ENCODE measurements around the gene PRODH2. TPM values are rescaled to one million over a fixed set of nuclear protein-coding genes. Genes with fewer than 3 reads are reported as not detected.

Gene PRODH2
- total RNA-seq, 1 experiment from 2014 or later: 0.44 TPM

DNA sequence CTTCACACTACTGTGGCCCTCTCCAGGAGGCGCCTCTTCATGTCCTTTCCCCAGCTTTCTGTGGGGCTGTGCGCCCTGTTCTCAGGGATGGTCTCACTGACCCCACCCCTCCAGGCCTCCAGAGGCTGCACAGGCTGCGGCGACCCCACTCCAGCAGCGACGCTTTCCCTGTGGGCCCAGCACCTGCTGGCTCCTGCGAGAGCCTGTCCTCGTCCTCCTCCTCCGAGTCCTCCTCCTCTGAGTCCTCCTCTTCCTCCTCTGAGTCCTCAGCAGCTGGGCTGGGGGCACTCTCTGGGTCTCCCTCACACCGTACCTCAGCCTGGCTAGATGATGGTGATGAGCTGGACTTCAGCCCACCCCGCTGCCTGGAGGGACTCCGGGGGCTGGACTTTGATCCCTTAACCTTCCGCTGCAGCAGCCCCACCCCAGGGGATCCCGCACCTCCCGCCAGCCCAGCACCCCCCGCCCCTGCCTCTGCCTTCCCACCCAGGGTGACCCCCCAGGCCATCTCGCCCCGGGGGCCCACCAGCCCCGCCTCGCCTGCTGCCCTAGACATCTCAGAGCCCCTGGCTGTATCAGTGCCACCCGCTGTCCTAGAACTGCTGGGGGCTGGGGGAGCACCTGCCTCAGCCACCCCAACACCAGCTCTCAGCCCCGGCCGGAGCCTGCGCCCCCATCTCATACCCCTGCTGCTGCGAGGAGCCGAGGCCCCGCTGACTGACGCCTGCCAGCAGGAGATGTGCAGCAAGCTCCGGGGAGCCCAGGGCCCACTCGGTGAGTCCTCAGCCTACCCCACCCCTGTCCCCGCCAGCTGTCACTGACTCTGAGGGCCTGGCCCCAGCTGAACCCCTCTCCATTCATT lies 26.1 kb downstream of the PRODH2 start:
- no peaks in the 10 kb centered on the region for H3K9me3 ChIP-seq (ENCODE audit: control insufficient read depth in 1 of 2, insufficient read depth in 1 of 2, low read depth in 1 of 2, low read length in 2 of 2)
- no peak overlapping the region for H3K9ac ChIP-seq (ENCODE audit: low read length)
- H3K4me1 ChIP-seq (ENCODE audit: control insufficient read depth in 1 of 2, insufficient read depth in 2 of 2, low read length in 2 of 2): no peaks in the 10 kb centered on the region
- ChIA-PET CTCF (no interaction called here), POLR2A (no interaction called here), RAD21 (ENCODE audit: low non-redundant PET in 1 of 2, low total read pairs in 2 of 2, uncharacterized antibody in 2 of 2, unreplicated experiment in 2 of 2) (no interaction called here)
- H3K36me3 ChIP-seq (ENCODE audit: control insufficient read depth in 1 of 2, insufficient read depth in 2 of 2, low read length in 2 of 2): peaks cover 0 to 2% of the 10 kb centered on the region in 2 experiments; a peak in 1 of 4 replicates
- no peaks in the 10 kb centered on the region for H3K79me2 ChIP-seq (ENCODE audit: insufficient read depth, low read length)
- BruUV-seq (replicated peaks): no TSS peak
- H3K4me3 ChIP-seq (replicated peaks in 1 of 2; ENCODE audit: low read depth in 1 of 2, low read length in 2 of 2): no peak overlapping the region
- no peaks in the 10 kb centered on the region for H4K20me1 ChIP-seq (ENCODE audit: insufficient read depth)
- no peaks in the 10 kb centered on the region for H3K9me2 ChIP-seq (ENCODE audit: insufficient read depth)
- no peak for ATAC-seq
- no peak overlapping the region for H2AFZ ChIP-seq (ENCODE audit: low read depth, low read length, poor library complexity, severe bottlenecking)
- DNase-seq (ENCODE audit: low read depth, low spot score): no peak
- H3K27ac ChIP-seq (ENCODE audit: low read depth, low read length): no peak overlapping the region
- TF ChIP-seq CBX3 (IDR thresholded peaks at IDR 0.05; ENCODE audit: low read depth) (no peak), EZH2phosphoT487 (IDR thresholded peaks at IDR 0.05; ENCODE audit: borderline replicate concordance) (no peak), TCF7L2 (IDR thresholded peaks at IDR 0.05; ENCODE audit: borderline replicate concordance, extremely low read depth, insufficient read depth, insufficient read length) (no peak)
- H3K27me3 ChIP-seq (ENCODE audit: insufficient read depth, low read length): no peaks in the 10 kb centered on the region
- no peak overlapping the region for H3K4me2 ChIP-seq (ENCODE audit: low read length)
- intact Hi-C loops (cut with micrococcal nuclease): no loop called here

DNA sequence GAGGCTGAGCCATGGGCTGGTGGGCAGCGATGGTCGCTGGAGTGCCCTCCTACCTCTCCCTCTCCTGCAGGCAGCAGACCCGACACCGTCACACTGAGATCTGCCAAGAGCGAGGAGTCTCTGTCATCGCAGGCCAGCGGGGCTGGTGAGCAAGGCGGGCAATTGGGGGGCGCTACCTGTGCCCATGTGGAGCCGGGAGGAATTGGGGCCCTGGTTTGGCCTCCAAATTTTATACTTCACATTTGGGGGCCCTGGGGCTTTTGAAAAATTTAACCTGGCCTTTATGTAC lies 27.4 kb downstream of the PRODH2 start:
- ChIA-PET CTCF (no interaction called here), POLR2A (no interaction called here), RAD21 (ENCODE audit: low non-redundant PET in 1 of 2, low total read pairs in 2 of 2, uncharacterized antibody in 2 of 2, unreplicated experiment in 2 of 2) (no interaction called here)
- H3K27ac ChIP-seq (ENCODE audit: low read depth, low read length): no peak overlapping the region
- no peak for DNase-seq (ENCODE audit: low read depth, low spot score)
- no peak overlapping the region for H3K4me2 ChIP-seq (ENCODE audit: low read length)
- no peak overlapping the region for H3K4me3 ChIP-seq (replicated peaks in 1 of 2; ENCODE audit: low read depth in 1 of 2, low read length in 2 of 2)
- TF ChIP-seq, protein P1, sequence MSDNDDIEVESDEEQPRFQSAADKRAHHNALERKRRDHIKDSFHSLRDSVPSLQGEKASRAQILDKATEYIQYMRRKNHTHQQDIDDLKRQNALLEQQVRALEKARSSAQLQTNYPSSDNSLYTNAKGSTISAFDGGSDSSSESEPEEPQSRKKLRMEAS (IDR thresholded peaks at IDR 0.05): no peak
- no peak for TF ChIP-seq TCF7L2 (IDR thresholded peaks at IDR 0.05; ENCODE audit: borderline replicate concordance, extremely low read depth, insufficient read depth, insufficient read length)
- TF ChIP-seq JUND (IDR thresholded peaks at IDR 0.05): no peak
- TF ChIP-seq POLR2A (IDR thresholded peaks at IDR 0.05; ENCODE audit: borderline replicate concordance, extremely low read depth, insufficient read depth, insufficient read length): no peak
- TF ChIP-seq YY1 (IDR thresholded peaks at IDR 0.05; ENCODE audit: extremely low read depth, insufficient replicate concordance, low read depth, low read length): no peak
- TF ChIP-seq, protein P2, sequence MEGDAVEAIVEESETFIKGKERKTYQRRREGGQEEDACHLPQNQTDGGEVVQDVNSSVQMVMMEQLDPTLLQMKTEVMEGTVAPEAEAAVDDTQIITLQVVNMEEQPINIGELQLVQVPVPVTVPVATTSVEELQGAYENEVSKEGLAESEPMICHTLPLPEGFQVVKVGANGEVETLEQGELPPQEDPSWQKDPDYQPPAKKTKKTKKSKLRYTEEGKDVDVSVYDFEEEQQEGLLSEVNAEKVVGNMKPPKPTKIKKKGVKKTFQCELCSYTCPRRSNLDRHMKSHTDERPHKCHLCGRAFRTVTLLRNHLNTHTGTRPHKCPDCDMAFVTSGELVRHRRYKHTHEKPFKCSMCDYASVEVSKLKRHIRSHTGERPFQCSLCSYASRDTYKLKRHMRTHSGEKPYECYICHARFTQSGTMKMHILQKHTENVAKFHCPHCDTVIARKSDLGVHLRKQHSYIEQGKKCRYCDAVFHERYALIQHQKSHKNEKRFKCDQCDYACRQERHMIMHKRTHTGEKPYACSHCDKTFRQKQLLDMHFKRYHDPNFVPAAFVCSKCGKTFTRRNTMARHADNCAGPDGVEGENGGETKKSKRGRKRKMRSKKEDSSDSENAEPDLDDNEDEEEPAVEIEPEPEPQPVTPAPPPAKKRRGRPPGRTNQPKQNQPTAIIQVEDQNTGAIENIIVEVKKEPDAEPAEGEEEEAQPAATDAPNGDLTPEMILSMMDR (IDR thresholded peaks at IDR 0.05 in 2 of 3, conservative IDR thresholded peaks at IDR 0.05 in 1 of 3; ENCODE audit: borderline replicate concordance in 1 of 3, insufficient read depth in 1 of 3, low read depth in 2 of 3, low read length in 2 of 3): no peak
- no peak for TF ChIP-seq ZNF274 (IDR thresholded peaks at IDR 0.05; ENCODE audit: low read depth, low read length)
- TF ChIP-seq RAD21 (IDR thresholded peaks at IDR 0.05; ENCODE audit: low read depth): no peak
- no peak for TF ChIP-seq EGR1 (IDR thresholded peaks at IDR 0.05; ENCODE audit: low read depth)
- no peak for TF ChIP-seq CEBPB (IDR thresholded peaks at IDR 0.05; ENCODE audit: low read depth)
- no peak for TF ChIP-seq EZH2phosphoT487 (IDR thresholded peaks at IDR 0.05; ENCODE audit: borderline replicate concordance)
- no peak for TF ChIP-seq CBX3 (IDR thresholded peaks at IDR 0.05; ENCODE audit: low read depth)
- H2AFZ ChIP-seq (ENCODE audit: low read depth, low read length, poor library complexity, severe bottlenecking): no peak overlapping the region
- ATAC-seq: no peak
- no peak overlapping the region for H3K9ac ChIP-seq (ENCODE audit: low read length)
- intact Hi-C loops (cut with micrococcal nuclease): no loop called here
- BruUV-seq (replicated peaks): no TSS peak
- peaks cover 2 to 4% of the 10 kb centered on the region in 2 experiments; a peak in 2 of 4 replicates for H3K36me3 ChIP-seq (ENCODE audit: control insufficient read depth in 1 of 2, insufficient read depth in 2 of 2, low read length in 2 of 2)
- no peaks in the 10 kb centered on the region for H3K79me2 ChIP-seq (ENCODE audit: insufficient read depth, low read length)
- H3K9me3 ChIP-seq (ENCODE audit: control insufficient read depth in 1 of 2, insufficient read depth in 1 of 2, low read depth in 1 of 2, low read length in 2 of 2): no peaks in the 10 kb centered on the region
- no peaks in the 10 kb centered on the region for H3K27me3 ChIP-seq (ENCODE audit: insufficient read depth, low read length)
- H3K4me1 ChIP-seq (ENCODE audit: control insufficient read depth in 1 of 2, insufficient read depth in 2 of 2, low read length in 2 of 2): no peaks in the 10 kb centered on the region
- no peaks in the 10 kb centered on the region for H3K9me2 ChIP-seq (ENCODE audit: insufficient read depth)
- H4K20me1 ChIP-seq (ENCODE audit: insufficient read depth): no peaks in the 10 kb centered on the region
